Astrocyte (in vitro differentiated cells and primary cell): ENCODE data around the gene FLT1. TPM values are rescaled to one million over a fixed set of nuclear protein-coding genes. Genes with fewer than 3 reads are reported as not detected.

ENCODE experiments used
- DNase-seq: peaks from one replicate; pipeline ENCODE4 v3.0.0-alpha.2; 2010; ENCODE audit warnings: low read depth
- FAIRE-seq: peaks from 2 replicates; lab custom pipeline; 2011; peaks lifted over from hg19 to GRCh38; lab: Jason Lieb, UNC
- H2AFZ ChIP-seq: 2 replicates; pipeline ENCODE4 v1.6.0; 2012; ENCODE audit warnings: low read depth, low read length, inconsistent platforms
- H3K27ac ChIP-seq: 2 replicates; pipeline ENCODE4 v1.5.1; 2011; ENCODE audit warnings: low read depth, low read length, inconsistent platforms
- H3K27me3 ChIP-seq: 2 replicates; pipeline ENCODE4 v1.6.0; 2011; ENCODE audit warnings: low read length, inconsistent platforms; ENCODE audit not compliant: insufficient read depth
- H3K36me3 ChIP-seq: 2 replicates; pipeline ENCODE4 v1.5.1; 2011; ENCODE audit warnings: low read length, inconsistent platforms; ENCODE audit not compliant: insufficient read depth
- H3K4me1 ChIP-seq: 2 replicates; pipeline ENCODE4 v1.5.1; 2011; ENCODE audit warnings: low read length, inconsistent platforms; ENCODE audit not compliant: insufficient read depth
- H3K4me2 ChIP-seq: 2 replicates; pipeline ENCODE4 v1.6.0; 2012; ENCODE audit warnings: low read length, inconsistent platforms
- H3K4me3 ChIP-seq: 2 replicates; pipeline ENCODE4 v1.5.1; 2011; ENCODE audit warnings: low read depth, mild to moderate bottlenecking, low read length, inconsistent platforms; ENCODE audit not compliant: insufficient read depth
- H3K79me2 ChIP-seq: 2 replicates; pipeline ENCODE4 v1.6.0; 2012; ENCODE audit warnings: mild to moderate bottlenecking, low read length, inconsistent platforms; ENCODE audit not compliant: insufficient read depth
- H3K9ac ChIP-seq: 2 replicates; pipeline ENCODE4 v1.6.0; 2012; ENCODE audit warnings: mild to moderate bottlenecking, low read length, inconsistent platforms
- H3K9me3 ChIP-seq: 2 replicates; pipeline ENCODE4 v1.5.1; 2012; ENCODE audit warnings: low read depth, mild to moderate bottlenecking, low read length, inconsistent platforms; ENCODE audit not compliant: insufficient read depth
- H4K20me1 ChIP-seq: 2 replicates; pipeline ENCODE4 v1.6.0; 2012; ENCODE audit warnings: low read length, inconsistent platforms; ENCODE audit not compliant: insufficient read depth
- H3K27ac Mint-ChIP-seq: one replicate; pipeline ENCODE4 v1.8.0; 2021; ENCODE audit warnings: mild to moderate bottlenecking, mixed read lengths; ENCODE audit not compliant: unreplicated experiment
- H3K27me3 Mint-ChIP-seq: one replicate; pipeline ENCODE4 v1.8.0; 2021; ENCODE audit warnings: low read depth, mixed read lengths; ENCODE audit not compliant: unreplicated experiment
- H3K36me3 Mint-ChIP-seq: one replicate; pipeline ENCODE4 v1.8.0; 2021; ENCODE audit warnings: low read depth, mixed read lengths; ENCODE audit not compliant: unreplicated experiment
- H3K4me1 Mint-ChIP-seq: one replicate; pipeline ENCODE4 v1.8.0; 2021; ENCODE audit warnings: low read depth, mixed read lengths; ENCODE audit not compliant: unreplicated experiment
- H3K4me3 Mint-ChIP-seq: one replicate; pipeline ENCODE4 v1.8.0; 2021; ENCODE audit warnings: mild to moderate bottlenecking, moderate library complexity, mixed read lengths; ENCODE audit not compliant: unreplicated experiment
- H3K9me3 Mint-ChIP-seq: one replicate; pipeline ENCODE4 v1.8.0; 2021; ENCODE audit warnings: mild to moderate bottlenecking, mixed read lengths; ENCODE audit not compliant: unreplicated experiment
- EZH2 ChIP-seq: IDR thresholded peaks from 2 replicates; pipeline ENCODE4 v1.6.1; 2012; ENCODE audit warnings: mild to moderate bottlenecking, low read length, inconsistent platforms; ENCODE audit not compliant: insufficient read depth
- total RNA-seq: library from RNA; stranded (reverse); gene quantifications from 2 replicates; pipeline ENCODE4 v1.2.1, GENCODE V29; 2021
- TF ChIP-seq, protein P1 (sequence below): IDR thresholded peaks from 2 replicates; pipeline ENCODE4 v1.5.1; 2011; ENCODE audit warnings: low read depth, mild to moderate bottlenecking, inconsistent platforms, low read length, moderate library complexity; ENCODE audit not compliant: insufficient read depth

FLT1 gene
- total RNA-seq, 1 donor from 2014 or later = 7.3 TPM

DNA sequence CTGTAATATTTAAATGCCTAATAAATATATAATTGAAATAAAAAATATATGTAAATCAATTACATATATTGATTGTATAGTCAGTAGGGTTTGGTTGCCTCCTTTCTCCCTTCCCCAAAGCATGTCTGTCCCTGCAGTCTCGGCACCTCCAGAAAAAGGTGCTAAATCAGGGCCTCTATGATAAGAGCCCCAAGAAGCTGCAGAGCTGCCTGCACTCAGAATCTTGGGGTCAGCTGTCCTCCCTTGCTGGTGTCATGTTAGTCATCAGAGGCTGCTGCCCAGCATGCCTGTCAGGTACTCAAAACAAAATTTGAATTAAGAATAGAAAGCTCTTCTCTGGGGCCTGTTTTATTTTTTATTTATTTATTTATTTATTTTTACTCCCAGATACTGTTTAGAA lies 9.8 kb downstream of the FLT1 start:
- TF ChIP-seq, protein P1, sequence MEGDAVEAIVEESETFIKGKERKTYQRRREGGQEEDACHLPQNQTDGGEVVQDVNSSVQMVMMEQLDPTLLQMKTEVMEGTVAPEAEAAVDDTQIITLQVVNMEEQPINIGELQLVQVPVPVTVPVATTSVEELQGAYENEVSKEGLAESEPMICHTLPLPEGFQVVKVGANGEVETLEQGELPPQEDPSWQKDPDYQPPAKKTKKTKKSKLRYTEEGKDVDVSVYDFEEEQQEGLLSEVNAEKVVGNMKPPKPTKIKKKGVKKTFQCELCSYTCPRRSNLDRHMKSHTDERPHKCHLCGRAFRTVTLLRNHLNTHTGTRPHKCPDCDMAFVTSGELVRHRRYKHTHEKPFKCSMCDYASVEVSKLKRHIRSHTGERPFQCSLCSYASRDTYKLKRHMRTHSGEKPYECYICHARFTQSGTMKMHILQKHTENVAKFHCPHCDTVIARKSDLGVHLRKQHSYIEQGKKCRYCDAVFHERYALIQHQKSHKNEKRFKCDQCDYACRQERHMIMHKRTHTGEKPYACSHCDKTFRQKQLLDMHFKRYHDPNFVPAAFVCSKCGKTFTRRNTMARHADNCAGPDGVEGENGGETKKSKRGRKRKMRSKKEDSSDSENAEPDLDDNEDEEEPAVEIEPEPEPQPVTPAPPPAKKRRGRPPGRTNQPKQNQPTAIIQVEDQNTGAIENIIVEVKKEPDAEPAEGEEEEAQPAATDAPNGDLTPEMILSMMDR = no peak
- no peak for TF ChIP-seq EZH2
- Histone ChIP-seq H2AFZ (no peak overlapping the region), H3K4me1 (no peaks in the 10 kb centered on the region), H3K27ac (no peak overlapping the region), H3K36me3 (no peaks in the 10 kb centered on the region), H3K9ac (no peak overlapping the region), H3K9me3 (no peaks in the 10 kb centered on the region), H4K20me1 (no peaks in the 10 kb centered on the region), H3K79me2 (no peaks in the 10 kb centered on the region), H3K4me3 (no peak overlapping the region), H3K4me2 (no peak overlapping the region), H3K27me3 (peaks cover 19% of the 10 kb centered on the region)
- no peak overlapping the region for H3K27ac Mint-ChIP-seq
- peaks cover 13% of the 10 kb centered on the region for H3K4me1 Mint-ChIP-seq
- no peak overlapping the region for H3K4me3 Mint-ChIP-seq
- FAIRE-seq = no peak
- no peaks in the 10 kb centered on the region for H3K36me3 Mint-ChIP-seq
- no peak for DNase-seq
- H3K9me3 Mint-ChIP-seq = no peaks in the 10 kb centered on the region
- no peaks in the 10 kb centered on the region for H3K27me3 Mint-ChIP-seq

DNA sequence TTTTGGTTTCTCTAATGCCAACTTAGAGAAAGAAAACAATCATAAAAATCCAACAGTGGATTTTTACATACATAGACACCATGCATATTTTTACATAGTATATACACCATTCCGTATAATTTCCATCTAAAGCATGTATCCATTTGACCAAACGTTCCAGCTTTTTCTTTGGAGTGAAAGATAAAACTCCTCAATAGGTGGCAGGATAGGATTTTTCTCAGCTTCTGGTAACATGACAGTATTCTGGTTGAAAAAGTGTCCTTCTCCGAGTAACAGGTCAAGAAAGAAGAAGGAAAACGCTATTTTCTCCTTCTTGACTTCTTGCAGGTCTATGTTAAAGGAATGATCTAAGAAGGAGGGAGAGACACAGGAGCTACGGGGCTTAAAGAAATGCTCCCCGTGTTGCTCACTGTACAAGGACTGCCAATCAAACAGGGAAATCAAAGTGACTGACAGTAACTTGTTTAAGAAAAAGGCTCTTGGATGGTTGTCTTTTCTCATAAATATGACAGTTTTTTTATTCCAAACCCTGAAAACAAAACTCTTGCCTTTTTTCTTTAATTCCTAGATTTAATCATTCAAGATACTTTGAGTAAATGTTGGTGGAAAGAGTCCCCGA lies 11.5 kb downstream of the FLT1 start:
- Histone ChIP-seq H3K4me3 (no peak overlapping the region), H3K9me3 (no peaks in the 10 kb centered on the region), H3K27ac (no peak overlapping the region), H3K9ac (no peak overlapping the region), H3K4me2 (no peak overlapping the region), H3K36me3 (no peaks in the 10 kb centered on the region), H3K79me2 (no peaks in the 10 kb centered on the region), H4K20me1 (no peaks in the 10 kb centered on the region), H2AFZ (no peak overlapping the region), H3K27me3 (peaks cover 9% of the 10 kb centered on the region), H3K4me1 (no peaks in the 10 kb centered on the region)
- Mint-ChIP-seq H3K36me3 (no peaks in the 10 kb centered on the region), H3K4me1 (peaks cover 2% of the 10 kb centered on the region), H3K27me3 (no peaks in the 10 kb centered on the region), H3K27ac (peak overlapping the region; percentile 38), H3K9me3 (no peaks in the 10 kb centered on the region), H3K4me3 (no peak overlapping the region)
- TF ChIP-seq, protein P1 = no peak
- TF ChIP-seq EZH2 = no peak
- FAIRE-seq (peak; percentile 29), DNase-seq (no peak)

DNA sequence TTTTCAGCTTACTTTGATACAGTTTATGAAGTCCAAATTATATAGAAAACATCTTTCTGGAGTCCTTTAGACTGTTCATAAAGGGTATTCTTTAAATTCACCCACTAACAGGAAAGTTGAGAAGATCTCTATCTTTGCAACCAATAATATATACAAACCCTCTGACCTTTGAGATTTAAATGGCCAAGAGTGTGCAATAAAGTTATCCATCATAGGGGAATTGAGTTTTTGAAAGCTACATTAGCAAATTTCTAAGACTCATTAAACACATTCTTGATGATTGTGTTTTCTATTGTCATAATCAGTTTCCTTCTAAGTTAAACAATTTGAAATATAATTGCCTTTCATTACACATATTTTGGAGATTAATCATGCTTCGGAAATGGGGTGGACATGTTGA lies 15.9 kb downstream of the FLT1 start:
- no peak for FAIRE-seq
- Histone ChIP-seq H3K27ac (no peak overlapping the region), H3K9me3 (no peaks in the 10 kb centered on the region), H3K4me2 (no peak overlapping the region), H3K4me3 (no peak overlapping the region), H4K20me1 (no peaks in the 10 kb centered on the region), H3K9ac (no peak overlapping the region), H3K27me3 (peaks cover 8% of the 10 kb centered on the region), H3K4me1 (peaks cover 7% of the 10 kb centered on the region), H3K79me2 (no peaks in the 10 kb centered on the region), H2AFZ (no peak overlapping the region), H3K36me3 (no peaks in the 10 kb centered on the region)
- no peaks in the 10 kb centered on the region for H3K27me3 Mint-ChIP-seq
- H3K36me3 Mint-ChIP-seq = no peaks in the 10 kb centered on the region
- no peak for DNase-seq
- no peak for TF ChIP-seq EZH2
- TF ChIP-seq, protein P1 = no peak
- H3K4me3 Mint-ChIP-seq = no peak overlapping the region
- H3K4me1 Mint-ChIP-seq = peaks cover 22% of the 10 kb centered on the region
- no peaks in the 10 kb centered on the region for H3K9me3 Mint-ChIP-seq
- no peak overlapping the region for H3K27ac Mint-ChIP-seq
